HEK293 (cell line): ENCODE results near the gene TRIM36.
A peak's percentile ranks its signal among the peaks of the same experiment; 100 is the strongest.

Experiments used
- CTCF ChIA-PET: fragments of 350-600 bp; formaldehyde crosslinking; extraction: SDS; loops from one replicate; lab custom pipeline; 2021; ENCODE audit warnings: antibody characterized with exemption; lab: Yijun Ruan, JAX
- POLR2A ChIA-PET: fragments of 300-600 bp; formaldehyde crosslinking; extraction: SDS; loops from one replicate; lab custom pipeline; 2020; ENCODE audit warnings: antibody characterized with exemption, inconsistent platforms; lab: Yijun Ruan, JAX
- H3K27ac ChIP-seq: fragments of 200-500 bp; sonication (Bioruptor generic); 2 replicates; pipeline ENCODE4 v1.5.1; 2014; ENCODE audit warnings: low read depth, low read length, control low read depth, inconsistent platforms; ENCODE audit errors: extremely low read depth
- H3K36me3 ChIP-seq, 2 experiments: fragments of 200-500 bp in 1 of 2; sonication (Bioruptor generic) in 1 of 2; 1 replicate in 1 of 2; 2 replicates in 1 of 2; pipeline ENCODE4 v1.5.1; 2014 to 2017; ENCODE audit warnings: inconsistent platforms in 2 of 2, low read length in 2 of 2; ENCODE audit not compliant: control insufficient read depth in 2 of 2, insufficient read depth in 1 of 2
- H3K4me1 ChIP-seq: fragments of 200-500 bp; sonication (Bioruptor generic); 2 replicates; pipeline ENCODE4 v1.5.1; 2014; ENCODE audit warnings: mild to moderate bottlenecking, low read length, inconsistent platforms; ENCODE audit not compliant: control insufficient read depth, insufficient read depth
- H3K4me3 ChIP-seq: 2 replicates; pipeline ENCODE4 v1.5.1; 2011; ENCODE audit warnings: low read depth, mild to moderate bottlenecking, control low read depth, low read length, moderate library complexity
- H3K9me3 ChIP-seq: fragments of 200-500 bp; sonication (Bioruptor generic); 2 replicates; pipeline ENCODE4 v1.5.1; 2014; ENCODE audit warnings: low read depth, low read length, inconsistent platforms; ENCODE audit not compliant: control insufficient read depth, insufficient read depth
- INSM2 ChIP-seq: fragments of 450-650 bp; formaldehyde crosslinking; IDR thresholded peaks from 2 replicates; pipeline ENCODE4 v1.5.1; 2016; ENCODE audit warnings: missing biosample characterization, missing genetic modification characterization
- KLF17 ChIP-seq: fragments of 450-650 bp; formaldehyde crosslinking; IDR thresholded peaks from 2 replicates; pipeline ENCODE4 v1.5.1; 2016; ENCODE audit warnings: missing biosample characterization, missing genetic modification characterization
- REPIN1 ChIP-seq: fragments of 450-650 bp; formaldehyde crosslinking; IDR thresholded peaks from 2 replicates; pipeline ENCODE4 v1.5.1; 2017; ENCODE audit warnings: missing biosample characterization, missing genetic modification characterization, low read depth
- SCRT1 ChIP-seq: fragments of 450-650 bp; formaldehyde crosslinking; IDR thresholded peaks from 2 replicates; pipeline ENCODE4 v1.5.1; 2016; ENCODE audit warnings: missing biosample characterization, missing genetic modification characterization, borderline replicate concordance
- ZBTB8A ChIP-seq: fragments of 450-650 bp; formaldehyde crosslinking; IDR thresholded peaks from 2 replicates; pipeline ENCODE4 v1.5.1; 2016; ENCODE audit warnings: missing biosample characterization, missing genetic modification characterization
- ZFP3 ChIP-seq: fragments of 450-650 bp; formaldehyde crosslinking; IDR thresholded peaks from 2 replicates; pipeline ENCODE4 v1.5.1; 2016; ENCODE audit warnings: low read depth, missing biosample characterization, missing genetic modification characterization
- ZNF184 ChIP-seq: fragments of 450-650 bp; IDR thresholded peaks from 2 replicates; pipeline ENCODE4 v1.5.1; 2018; ENCODE audit warnings: missing biosample characterization, mild to moderate bottlenecking, missing genetic modification characterization
- ZNF23 ChIP-seq: fragments of 450-650 bp; formaldehyde crosslinking; IDR thresholded peaks from 2 replicates; pipeline ENCODE4 v1.5.1; 2016; ENCODE audit warnings: missing biosample characterization, missing genetic modification characterization, borderline replicate concordance
- ZNF266 ChIP-seq: fragments of 450-650 bp; formaldehyde crosslinking; IDR thresholded peaks from 2 replicates; pipeline ENCODE4 v1.5.1; 2016; ENCODE audit warnings: missing biosample characterization, missing genetic modification characterization, low read depth
- ZNF394 ChIP-seq: fragments of 450-650 bp; formaldehyde crosslinking; IDR thresholded peaks from 2 replicates; pipeline ENCODE4 v1.5.1; 2016; ENCODE audit warnings: missing biosample characterization, missing genetic modification characterization, mild to moderate bottlenecking, moderate library complexity, borderline replicate concordance
- ZNF404 ChIP-seq: fragments of 450-650 bp; formaldehyde crosslinking; IDR thresholded peaks from 2 replicates; pipeline ENCODE4 v1.5.1; 2017; ENCODE audit warnings: missing biosample characterization, missing genetic modification characterization
- ZNF501 ChIP-seq: fragments of 450-650 bp; formaldehyde crosslinking; IDR thresholded peaks from 2 replicates; pipeline ENCODE4 v1.5.1; 2016; ENCODE audit warnings: missing biosample characterization, missing genetic modification characterization
- ZNF514 ChIP-seq: fragments of 450-650 bp; formaldehyde crosslinking; IDR thresholded peaks from 2 replicates; pipeline ENCODE4 v1.5.1; 2016; ENCODE audit warnings: missing biosample characterization, missing genetic modification characterization
- ZNF530 ChIP-seq: fragments of 450-650 bp; formaldehyde crosslinking; IDR thresholded peaks from 2 replicates; pipeline ENCODE4 v1.5.1; 2016; ENCODE audit warnings: low read depth, missing biosample characterization, missing genetic modification characterization
- ZNF600 ChIP-seq: fragments of 450-650 bp; formaldehyde crosslinking; IDR thresholded peaks from 2 replicates; pipeline ENCODE4 v1.5.1; 2016; ENCODE audit warnings: missing biosample characterization, missing genetic modification characterization
- ZNF626 ChIP-seq: fragments of 450-650 bp; sonication (Bioruptor Pico); formaldehyde crosslinking; IDR thresholded peaks from 2 replicates; pipeline ENCODE4 v1.5.1; 2018; ENCODE audit warnings: missing biosample characterization, missing genetic modification characterization, inconsistent platforms
- ZNF707 ChIP-seq: fragments of 450-650 bp; formaldehyde crosslinking; IDR thresholded peaks from 2 replicates; pipeline ENCODE4 v1.5.1; 2016; ENCODE audit warnings: missing biosample characterization, missing genetic modification characterization
- ZNF768 ChIP-seq: fragments of 450-650 bp; formaldehyde crosslinking; IDR thresholded peaks from 2 replicates; pipeline ENCODE4 v1.5.1; 2018; ENCODE audit warnings: missing biosample characterization, mild to moderate bottlenecking, missing genetic modification characterization
- ZNF785 ChIP-seq: fragments of 450-650 bp; formaldehyde crosslinking; IDR thresholded peaks from 2 replicates; pipeline ENCODE4 v1.5.1; 2016; ENCODE audit warnings: missing biosample characterization, missing genetic modification characterization
- ZNF830 ChIP-seq: fragments of 450-650 bp; IDR thresholded peaks from 2 replicates; pipeline ENCODE4 v1.5.0; 2018; ENCODE audit warnings: missing biosample characterization, missing genetic modification characterization, low read depth, mild to moderate bottlenecking, moderate library complexity
- ZSCAN16 ChIP-seq: fragments of 450-650 bp; formaldehyde crosslinking; IDR thresholded peaks from 2 replicates; pipeline ENCODE4 v1.5.1; 2016; ENCODE audit warnings: missing biosample characterization, missing genetic modification characterization
- ZSCAN23 ChIP-seq: fragments of 450-650 bp; formaldehyde crosslinking; IDR thresholded peaks from 2 replicates; pipeline ENCODE4 v1.5.1; 2016; ENCODE audit warnings: missing biosample characterization, missing genetic modification characterization
- TF ChIP-seq, protein P1 (sequence below): fragments of 450-650 bp; formaldehyde crosslinking; IDR thresholded peaks from 2 replicates; pipeline ENCODE4 v1.5.1; 2017; ENCODE audit warnings: missing biosample characterization, mild to moderate bottlenecking, missing genetic modification characterization, moderate library complexity
- TF ChIP-seq, protein P2 (sequence below): fragments of 450-650 bp; formaldehyde crosslinking; IDR thresholded peaks from 2 replicates; pipeline ENCODE4 v1.5.1; 2016; ENCODE audit warnings: missing biosample characterization, missing genetic modification characterization
- TF ChIP-seq, protein P3 (sequence below): fragments of 450-650 bp; formaldehyde crosslinking; IDR thresholded peaks from 2 replicates; pipeline ENCODE4 v1.5.1; 2017; ENCODE audit warnings: missing biosample characterization, missing genetic modification characterization

The TRIM36 gene

DNA sequence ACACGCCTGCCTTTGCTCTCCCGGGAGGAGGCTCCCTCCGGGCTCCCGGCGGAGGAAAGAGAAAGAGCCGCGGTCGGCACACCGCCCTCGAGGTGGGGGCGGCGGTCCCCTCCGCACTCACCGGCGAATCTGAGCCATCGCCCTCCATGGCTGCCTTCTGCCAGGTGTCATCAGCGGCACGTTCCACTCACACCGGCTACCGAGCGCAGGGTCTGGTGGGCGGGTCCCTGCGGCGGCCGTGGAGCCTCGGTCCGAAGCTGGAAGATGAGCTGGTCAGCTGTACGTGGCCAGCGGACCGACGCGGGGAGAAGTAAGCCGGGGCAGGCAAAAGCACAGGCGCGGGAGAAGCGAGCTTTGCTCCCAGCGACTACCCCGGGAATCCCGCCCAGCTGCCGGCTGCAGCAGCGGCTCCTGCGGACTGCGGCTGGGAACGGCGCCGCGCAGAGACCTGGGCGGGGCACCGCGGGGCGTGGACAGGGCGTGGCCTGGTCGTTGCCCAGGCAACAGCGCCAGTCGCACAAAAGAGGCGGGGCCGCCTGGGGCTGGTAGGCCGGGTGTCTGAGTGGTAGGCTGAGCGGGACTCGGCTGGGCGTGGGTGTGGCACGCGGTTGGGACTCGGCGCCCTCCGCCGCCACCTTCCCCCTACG lies at the start of gene TRIM36 (continued):
- TF ChIP-seq ZNF266 (tag by site-specific recombination), result no peak
- TF ChIP-seq, protein P1, sequence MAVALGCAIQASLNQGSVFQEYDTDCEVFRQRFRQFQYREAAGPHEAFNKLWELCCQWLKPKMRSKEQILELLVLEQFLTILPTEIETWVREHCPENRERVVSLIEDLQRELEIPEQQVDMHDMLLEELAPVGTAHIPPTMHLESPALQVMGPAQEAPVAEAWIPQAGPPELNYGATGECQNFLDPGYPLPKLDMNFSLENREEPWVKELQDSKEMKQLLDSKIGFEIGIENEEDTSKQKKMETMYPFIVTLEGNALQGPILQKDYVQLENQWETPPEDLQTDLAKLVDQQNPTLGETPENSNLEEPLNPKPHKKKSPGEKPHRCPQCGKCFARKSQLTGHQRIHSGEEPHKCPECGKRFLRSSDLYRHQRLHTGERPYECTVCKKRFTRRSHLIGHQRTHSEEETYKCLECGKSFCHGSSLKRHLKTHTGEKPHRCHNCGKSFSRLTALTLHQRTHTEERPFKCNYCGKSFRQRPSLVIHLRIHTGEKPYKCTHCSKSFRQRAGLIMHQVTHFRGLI (tag by site-specific recombination), result peak; percentile 74
- TF ChIP-seq INSM2, result peak; percentile 16; the same call in 1 of the 2 replicates
- no peak for TF ChIP-seq KLF17 (tag by site-specific recombination)
- TF ChIP-seq, protein P2, sequence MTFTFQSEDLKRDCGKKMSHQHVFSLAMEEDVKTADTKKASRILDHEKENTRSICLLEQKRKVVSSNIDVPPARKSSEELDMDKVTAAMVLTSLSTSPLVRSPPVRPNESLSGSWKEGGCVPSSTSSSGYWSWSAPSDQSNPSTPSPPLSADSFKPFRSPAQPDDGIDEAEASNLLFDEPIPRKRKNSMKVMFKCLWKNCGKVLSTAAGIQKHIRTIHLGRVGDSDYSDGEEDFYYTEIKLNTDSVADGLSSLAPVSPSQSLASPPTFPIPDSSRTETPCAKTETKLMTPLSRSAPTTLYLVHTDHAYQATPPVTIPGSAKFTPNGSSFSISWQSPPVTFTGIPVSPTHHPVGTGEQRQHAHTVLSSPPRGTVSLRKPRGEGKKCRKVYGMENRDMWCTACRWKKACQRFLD, result peak; percentile 37; the same call in 1 of the 2 replicates
- TF ChIP-seq ZNF768, result no peak
- TF ChIP-seq ZNF530 (tag by site-specific recombination), result no peak
- peak; percentile 53 for TF ChIP-seq ZNF600 (tag by site-specific recombination)
- 0 out of 2 replicates have a peak, but pooled peaks have one; percentile 21 for TF ChIP-seq ZNF785 (tag by site-specific recombination)
- TF ChIP-seq ZNF501 (tag by site-specific recombination), result peak; percentile 90; the same call in 1 of the 2 replicates
- TF ChIP-seq ZNF394 (tag by site-specific recombination), result peak; percentile 76; the same call in 1 of the 2 replicates

GRCh38 chr5:115214541-115214940 lies 44.8 kb upstream of the TRIM36 start:
- H3K4me1 ChIP-seq, result no peaks in the 10 kb centered on the region
- no peaks in the 10 kb centered on the region for H3K9me3 ChIP-seq
- POLR2A ChIA-PET, result no interaction called here
- CTCF ChIA-PET, result interaction anchor here (0.5 kb wide), 1 partner anchor 52 kb away, joined by 3 read pairs; no protein-coding TSS in a partner anchor
- peaks cover 5 to 19% of the 10 kb centered on the region in 2 experiments for H3K36me3 ChIP-seq
- H3K27ac ChIP-seq, result no peak overlapping the region
- H3K4me3 ChIP-seq, result no peak overlapping the region
- TF ChIP-seq ZNF184 (tag by site-specific recombination) (no peak), REPIN1 (tag by site-specific recombination) (no peak), ZSCAN16 (tag by site-specific recombination) (no peak)
- TF ChIP-seq, all 188 proteins: peak for 0

GRCh38 chr5:115209279-115209678 lies 39.6 kb upstream of the TRIM36 start:
- Histone ChIP-seq H3K4me1 (no peaks in the 10 kb centered on the region), H3K36me3 (peaks cover 5 to 13% of the 10 kb centered on the region in 2 experiments), H3K27ac (no peak overlapping the region), H3K9me3 (no peaks in the 10 kb centered on the region), H3K4me3 (no peak overlapping the region)
- ChIA-PET POLR2A (no interaction called here), CTCF (no interaction called here)
- TF ChIP-seq ZSCAN23 (tag by site-specific recombination), result no peak
- no peak for TF ChIP-seq ZBTB8A
- TF ChIP-seq ZNF404 (tag by site-specific recombination), result no peak
- TF ChIP-seq SCRT1 (tag by site-specific recombination), result no peak
- TF ChIP-seq, protein P2, result no peak
- TF ChIP-seq ZNF23 (tag by site-specific recombination), result no peak
- TF ChIP-seq ZFP3, result no peak
- TF ChIP-seq ZNF514 (tag by site-specific recombination), result no peak
- TF ChIP-seq ZNF830 (tag by site-specific recombination), result no peak
- TF ChIP-seq, protein P3, sequence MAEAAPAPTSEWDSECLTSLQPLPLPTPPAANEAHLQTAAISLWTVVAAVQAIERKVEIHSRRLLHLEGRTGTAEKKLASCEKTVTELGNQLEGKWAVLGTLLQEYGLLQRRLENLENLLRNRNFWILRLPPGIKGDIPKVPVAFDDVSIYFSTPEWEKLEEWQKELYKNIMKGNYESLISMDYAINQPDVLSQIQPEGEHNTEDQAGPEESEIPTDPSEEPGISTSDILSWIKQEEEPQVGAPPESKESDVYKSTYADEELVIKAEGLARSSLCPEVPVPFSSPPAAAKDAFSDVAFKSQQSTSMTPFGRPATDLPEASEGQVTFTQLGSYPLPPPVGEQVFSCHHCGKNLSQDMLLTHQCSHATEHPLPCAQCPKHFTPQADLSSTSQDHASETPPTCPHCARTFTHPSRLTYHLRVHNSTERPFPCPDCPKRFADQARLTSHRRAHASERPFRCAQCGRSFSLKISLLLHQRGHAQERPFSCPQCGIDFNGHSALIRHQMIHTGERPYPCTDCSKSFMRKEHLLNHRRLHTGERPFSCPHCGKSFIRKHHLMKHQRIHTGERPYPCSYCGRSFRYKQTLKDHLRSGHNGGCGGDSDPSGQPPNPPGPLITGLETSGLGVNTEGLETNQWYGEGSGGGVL (tag by site-specific recombination), result no peak
- no peak for TF ChIP-seq ZNF707 (tag by site-specific recombination)
- no peak for TF ChIP-seq ZNF626
